IMR-90 (cell line): ENCODE results near the gene TRHDE. TPM values are rescaled to one million over a fixed set of nuclear protein-coding genes. Genes with fewer than 3 reads are reported as not detected.

ENCODE experiments used
- ATAC-seq: fragments of 200-7000 bp; cut with Tn5 transposase; 2 replicates; pipeline ENCODE4 v1.9.1; 2020; ENCODE audit warnings: low read depth, mild to moderate bottlenecking, moderate library complexity
- BruUV-seq: library from RNA; stranded (reverse); fragments of 400-500 nt; replicated peaks from 2 replicates; lab custom pipeline; 2021; lab: Mats Ljungman, UMichigan
- CTCF ChIA-PET: fragments of 300-600 bp; formaldehyde crosslinking; extraction: SDS; loops from one replicate; lab custom pipeline; 2021; ENCODE audit warnings: antibody characterized with exemption; lab: Yijun Ruan, JAX
- POLR2A ChIA-PET: fragments of 300-600 bp; sonication (Branson Sonifier 250); formaldehyde crosslinking; loops from one replicate; lab custom pipeline; 2022; ENCODE audit warnings: antibody characterized with exemption; ENCODE audit not compliant: unreplicated experiment; lab: Charles Lee
- DNase-seq: peaks from one replicate; pipeline ENCODE4 v3.0.0; 2013
- H2AFZ ChIP-seq: replicated peaks from 2 replicates; pipeline ENCODE3; 2013; ENCODE audit warnings: low read length, mild to moderate bottlenecking; ENCODE audit not compliant: poor library complexity
- H2AK5ac ChIP-seq: 2 replicates; pipeline ENCODE4 v1.6.1; 2013; ENCODE audit warnings: low read depth, low read length, inconsistent platforms
- H2AK9ac ChIP-seq: replicated peaks from 2 replicates; pipeline ENCODE3; 2013; ENCODE audit warnings: mild to moderate bottlenecking, low read depth, low read length, moderate library complexity; ENCODE audit not compliant: poor library complexity
- H2BK120ac ChIP-seq: 2 replicates; pipeline ENCODE4 v1.6.1; 2013; ENCODE audit warnings: low read depth, low read length, inconsistent platforms
- H2BK15ac ChIP-seq: 3 replicates; pipeline ENCODE4 v1.6.1; 2013; ENCODE audit warnings: low read depth, low read length, inconsistent platforms
- H2BK20ac ChIP-seq: 2 replicates; pipeline ENCODE4 v1.6.1; 2013; ENCODE audit warnings: low read depth, mild to moderate bottlenecking, inconsistent platforms, low read length, moderate library complexity
- H2BK5ac ChIP-seq: 2 replicates; pipeline ENCODE4 v1.6.1; 2013; ENCODE audit warnings: mild to moderate bottlenecking, low read depth, low read length, inconsistent platforms; ENCODE audit not compliant: poor library complexity, severe bottlenecking
- H3K14ac ChIP-seq: replicated peaks from 2 replicates; pipeline ENCODE4 v1.6.1; 2013; ENCODE audit warnings: low read depth, low read length, inconsistent platforms
- H3K18ac ChIP-seq: 2 replicates; pipeline ENCODE4 v1.6.1; 2013; ENCODE audit warnings: low read depth, low read length, control low read depth
- H3K23ac ChIP-seq: 2 replicates; pipeline ENCODE4 v1.6.1; 2013; ENCODE audit warnings: low read depth, low read length, inconsistent platforms
- H3K27ac ChIP-seq: 2 replicates; pipeline ENCODE4 v1.5.1; 2013; ENCODE audit warnings: mild to moderate bottlenecking, control low read depth, low read length; ENCODE audit not compliant: insufficient read depth
- H3K27me3 ChIP-seq: 2 replicates; pipeline ENCODE4 v1.6.1; 2013; ENCODE audit warnings: low read length; ENCODE audit not compliant: control insufficient read depth, insufficient read depth
- H3K36me3 ChIP-seq: 2 replicates; pipeline ENCODE4 v1.6.1; 2013; ENCODE audit warnings: low read length, mixed read lengths; ENCODE audit not compliant: control insufficient read depth, insufficient read depth
- H3K4ac ChIP-seq: 2 replicates; pipeline ENCODE4 v1.6.1; 2013; ENCODE audit warnings: low read depth, low read length, inconsistent platforms
- H3K4me1 ChIP-seq: 2 replicates; pipeline ENCODE4 v1.6.1; 2013; ENCODE audit warnings: low read length, mixed read lengths; ENCODE audit not compliant: control insufficient read depth, insufficient read depth
- H3K4me2 ChIP-seq: 2 replicates; pipeline ENCODE4 v1.6.1; 2013; ENCODE audit warnings: low read depth, mild to moderate bottlenecking, control low read depth, low read length, moderate library complexity
- H3K4me3 ChIP-seq: 2 replicates; pipeline ENCODE4 v1.5.1; 2013; ENCODE audit warnings: low read depth, mild to moderate bottlenecking, control low read depth, low read length, moderate library complexity; ENCODE audit not compliant: insufficient read depth
- H3K56ac ChIP-seq: 2 replicates; pipeline ENCODE4 v1.6.1; 2013; ENCODE audit warnings: low read length, inconsistent platforms; ENCODE audit not compliant: insufficient read depth; ENCODE audit errors: extremely low read depth
- H3K79me1 ChIP-seq, 2 experiments: 2 replicates each; pipeline ENCODE4 v1.6.1; 2013; ENCODE audit warnings: low read length in 2 of 2, inconsistent platforms in 1 of 2, low read depth in 1 of 2
- H3K9ac ChIP-seq: 2 replicates; pipeline ENCODE4 v1.6.1; 2013; ENCODE audit warnings: low read depth, low read length, control low read depth
- H3K9me1 ChIP-seq: 2 replicates; pipeline ENCODE4 v1.6.1; 2013; ENCODE audit warnings: low read length, inconsistent platforms; ENCODE audit not compliant: insufficient read depth
- H3K9me3 ChIP-seq: 2 replicates; pipeline ENCODE4 v1.6.1; 2013; ENCODE audit warnings: low read length; ENCODE audit not compliant: control insufficient read depth, insufficient read depth
- H4K20me1 ChIP-seq: 2 replicates; pipeline ENCODE4 v1.6.1; 2013; ENCODE audit warnings: low read length, inconsistent platforms; ENCODE audit not compliant: insufficient read depth
- H4K5ac ChIP-seq: 2 replicates; pipeline ENCODE4 v1.6.1; 2013; ENCODE audit warnings: mild to moderate bottlenecking, low read depth, low read length, control low read depth
- H4K8ac ChIP-seq, 2 experiments: 2 replicates each; pipeline ENCODE4 v1.6.1; 2013; ENCODE audit warnings: low read depth in 2 of 2, low read length in 2 of 2, control low read depth in 1 of 2, inconsistent platforms in 1 of 2
- H4K91ac ChIP-seq: 2 replicates; pipeline ENCODE4 v1.6.1; 2013; ENCODE audit warnings: low read depth, low read length, inconsistent platforms; ENCODE audit not compliant: insufficient read depth
- BHLHE40 ChIP-seq: fragments of 150-350 bp; IDR thresholded peaks from 2 replicates; pipeline ENCODE4 v1.6.1; 2016; ENCODE audit warnings: mild to moderate bottlenecking, low read depth, low read length
- CEBPB ChIP-seq: IDR thresholded peaks from 2 replicates; pipeline ENCODE4 v1.6.1; 2012; ENCODE audit warnings: low read depth, low read length, improper control_type of control experiment
- CHD1 ChIP-seq: IDR thresholded peaks from 2 replicates; pipeline ENCODE4 v1.6.1; 2012; ENCODE audit warnings: low read depth, low read length, improper control_type of control experiment
- ELK1 ChIP-seq: fragments of 150-350 bp; IDR thresholded peaks from 2 replicates; pipeline ENCODE4 v1.6.1; 2016; ENCODE audit warnings: low read depth, mild to moderate bottlenecking, low read length, moderate library complexity, borderline replicate concordance
- FOS ChIP-seq: fragments of 150-350 bp; IDR thresholded peaks from 2 replicates; pipeline ENCODE4 v1.6.1; 2016; ENCODE audit warnings: low read depth, low read length
- MAFK ChIP-seq: IDR thresholded peaks from 2 replicates; pipeline ENCODE4 v1.6.1; 2012; ENCODE audit warnings: low read depth, low read length, improper control_type of control experiment
- MAZ ChIP-seq: IDR thresholded peaks from 2 replicates; pipeline ENCODE4 v1.6.1; 2012; ENCODE audit warnings: low read depth, mild to moderate bottlenecking, low read length, improper control_type of control experiment, moderate library complexity, borderline replicate concordance
- NFE2L2 ChIP-seq: fragments of 150-350 bp; IDR thresholded peaks from 2 replicates; pipeline ENCODE4 v1.6.1; 2016; ENCODE audit warnings: low read depth, mild to moderate bottlenecking, low read length
- POLR2A ChIP-seq: IDR thresholded peaks from 2 replicates; pipeline ENCODE4 v1.6.1; 2012; ENCODE audit warnings: mild to moderate bottlenecking, low read depth, low read length
- RAD21 ChIP-seq: IDR thresholded peaks from 2 replicates; pipeline ENCODE4 v1.6.1; 2012; ENCODE audit warnings: low read length, improper control_type of control experiment
- RCOR1 ChIP-seq: IDR thresholded peaks from 2 replicates; pipeline ENCODE4 v1.6.1; 2012; ENCODE audit warnings: mild to moderate bottlenecking, low read length, improper control_type of control experiment; ENCODE audit not compliant: insufficient replicate concordance
- RFX5 ChIP-seq: IDR thresholded peaks from 2 replicates; pipeline ENCODE4 v1.8.0; 2012; ENCODE audit warnings: low read depth, mild to moderate bottlenecking, low read length, moderate library complexity
- SMC3 ChIP-seq: fragments of 150-350 bp; IDR thresholded peaks from 2 replicates; pipeline ENCODE4 v1.6.1; 2016; ENCODE audit warnings: low read depth, mild to moderate bottlenecking, antibody characterized with exemption, low read length, moderate library complexity
- WGBS, 2 experiments: methylation state at CpG; one replicate each; pipeline versions ENCODE4 v1.1.5 to v1.1.7; 2013; ENCODE audit warnings: missing lambda C conversion rate in 2 of 2; ENCODE audit not compliant: insufficient read length in 1 of 2; ENCODE audit errors: extremely low coverage in 2 of 2; 5-methylcytosine and 5-hydroxymethylcytosine counted together
- dilution Hi-C: fragments of 300-500 bp; cut with HindIII; formaldehyde crosslinking; loops from one replicate; pipeline ENCODE4 v1.14.3; 2018; ENCODE audit warnings: low sequenced_read_pairs; ENCODE audit not compliant: unreplicated experiment
- in situ Hi-C: fragments of 300-500 bp; cut with MboI; formaldehyde crosslinking; loops from 3 replicates; pipeline ENCODE4 v1.14.3; 2019; ENCODE audit warnings: low sequenced_read_pairs, inconsistent platforms, mixed read lengths
- intact Hi-C: fragments of 100-400 bp; cut with micrococcal nuclease; formaldehyde crosslinking; loops from 2 replicates; pipeline ENCODE4 v1.10.0; 2022
- polyA plus RNA-seq, 3 experiments: library from polyadenylated mRNA; depleted of rRNA; stranded (reverse); fragments of >200 nt; gene quantifications; 2 replicates each; pipeline ENCODE4 v1.2.3, GENCODE V29; 2012; ENCODE audit warnings: low replicate concordance in 1 of 3
- total RNA-seq: library from RNA; depleted of rRNA; stranded (reverse); fragments of >200 nt; gene quantifications from 2 replicates; pipeline ENCODE4 v1.2.3, GENCODE V29; 2012
- TF ChIP-seq, protein P1 (sequence below): conservative IDR thresholded peaks from 2 replicates; pipeline ENCODE4 v1.5.1; 2012; ENCODE audit warnings: mild to moderate bottlenecking, low read depth, low read length, improper control_type of control experiment

The TRHDE gene
- total and polyA plus RNA-seq, 2 of the 4 experiments (the other 2 are of a cell fraction) = 33.7 to 65.1 TPM

DNA sequence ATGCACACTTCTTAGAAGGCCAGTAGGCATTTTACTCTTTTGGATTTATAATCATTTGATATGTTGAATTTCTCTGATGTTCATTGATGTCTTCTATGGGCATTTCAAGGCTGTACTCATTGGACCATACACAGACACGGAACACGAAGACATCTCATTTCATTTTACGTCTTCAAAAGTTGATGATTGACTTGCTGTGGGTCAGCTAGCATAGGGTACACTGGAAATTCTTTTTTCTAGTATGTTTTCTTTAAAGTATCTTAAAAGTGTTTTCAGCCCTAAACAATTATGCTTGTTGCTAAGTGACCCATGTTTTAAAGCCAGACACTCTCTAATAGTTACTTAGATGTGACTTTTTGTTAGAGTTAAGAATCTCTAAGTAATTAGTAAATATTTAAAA is 16.3 kb downstream of the TRHDE start:
- no TSS peak for BruUV-seq
- Histone ChIP-seq H2BK120ac (no peak overlapping the region), H3K4me2 (no peak overlapping the region), H3K14ac (no peak overlapping the region), H2AK5ac (no peak overlapping the region), H4K8ac (0 out of 4 replicates have a peak overlapping the region, but pooled peaks of 1 of the 2 experiments have one; percentile 2), H2AK9ac (no peak overlapping the region), H4K5ac (no peak overlapping the region; the same call in 1 of the 2 replicates), H3K4ac (no peak overlapping the region), H3K23ac (no peak overlapping the region), H2BK20ac (no peak overlapping the region), H2AFZ (no peak overlapping the region), H2BK5ac (no peak overlapping the region), H3K4me3 (no peak overlapping the region), H3K56ac (no peak overlapping the region), H4K20me1 (no peaks in the 10 kb centered on the region), H3K9me1 (peaks cover 4% of the 10 kb centered on the region; the same call in 1 of the 2 replicates), H2BK15ac (no peak overlapping the region), H3K9me3 (no peaks in the 10 kb centered on the region), H3K36me3 (peaks cover 8% of the 10 kb centered on the region), H3K27me3 (no peaks in the 10 kb centered on the region), H3K79me1 (peaks cover 24 to 55% of the 10 kb centered on the region in 2 experiments), H3K9ac (no peak overlapping the region), H3K27ac (no peak overlapping the region), H3K18ac (no peak overlapping the region), H3K4me1 (peaks cover 4% of the 10 kb centered on the region), H4K91ac (no peak overlapping the region)
- TF ChIP-seq RAD21 (no peak), BHLHE40 (no peak), MAZ (no peak), RFX5 (no peak), POLR2A (no peak), SMC3 (no peak), MAFK (no peak), FOS (no peak), ELK1 (no peak), RCOR1 (no peak), CEBPB (no peak), NFE2L2 (no peak), CHD1 (no peak)
- TF ChIP-seq, protein P1, sequence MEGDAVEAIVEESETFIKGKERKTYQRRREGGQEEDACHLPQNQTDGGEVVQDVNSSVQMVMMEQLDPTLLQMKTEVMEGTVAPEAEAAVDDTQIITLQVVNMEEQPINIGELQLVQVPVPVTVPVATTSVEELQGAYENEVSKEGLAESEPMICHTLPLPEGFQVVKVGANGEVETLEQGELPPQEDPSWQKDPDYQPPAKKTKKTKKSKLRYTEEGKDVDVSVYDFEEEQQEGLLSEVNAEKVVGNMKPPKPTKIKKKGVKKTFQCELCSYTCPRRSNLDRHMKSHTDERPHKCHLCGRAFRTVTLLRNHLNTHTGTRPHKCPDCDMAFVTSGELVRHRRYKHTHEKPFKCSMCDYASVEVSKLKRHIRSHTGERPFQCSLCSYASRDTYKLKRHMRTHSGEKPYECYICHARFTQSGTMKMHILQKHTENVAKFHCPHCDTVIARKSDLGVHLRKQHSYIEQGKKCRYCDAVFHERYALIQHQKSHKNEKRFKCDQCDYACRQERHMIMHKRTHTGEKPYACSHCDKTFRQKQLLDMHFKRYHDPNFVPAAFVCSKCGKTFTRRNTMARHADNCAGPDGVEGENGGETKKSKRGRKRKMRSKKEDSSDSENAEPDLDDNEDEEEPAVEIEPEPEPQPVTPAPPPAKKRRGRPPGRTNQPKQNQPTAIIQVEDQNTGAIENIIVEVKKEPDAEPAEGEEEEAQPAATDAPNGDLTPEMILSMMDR = no peak
- POLR2A ChIA-PET = no interaction called here
- no CpG with 5 or more reads among the region's 3 CpGs for WGBS, 2 experiments
- in situ Hi-C loops (no loop called here), dilution Hi-C loops (no loop called here), intact Hi-C loops (loop anchor here (10.0 kb wide), 1 partner anchor 504 kb away; no protein-coding TSS in a partner anchor)
- DNase-seq (no peak), ATAC-seq (no peak)
- CTCF ChIA-PET = interaction anchor here (1.2 kb wide), 1 partner anchor 15 kb away, joined by 3 read pairs; no protein-coding TSS in a partner anchor
